GM19467 (cell line): ENCODE data around the gene NELFCD.

ENCODE experiments used
- ATAC-seq: cut with Tn5 transposase; IDR thresholded peaks from one replicate; pipeline ENCODE4 v1.9.1; 2021; ENCODE audit warnings: mild to moderate bottlenecking, moderate library complexity; ENCODE audit not compliant: unreplicated experiment

NELFCD gene

GRCh38 chr20:58993332-58994248 is 12.5 kb downstream of the NELFCD start:
- no peak for ATAC-seq

- ATAC-seq = no peak
These were observed 13.5 kb downstream of the NELFCD start for GRCh38 chr20:58994390-58995159.

GRCh38 chr20:58995461-58996225 is 14.6 kb downstream of the NELFCD start:
- ATAC-seq = no peak

GRCh38 chr20:58996226-58996611 is 15.2 kb downstream of the NELFCD start:
- no peak for ATAC-seq

- no peak for ATAC-seq
These were observed 16.2 kb downstream of the NELFCD start for GRCh38 chr20:58997141-58997770.

- ATAC-seq = no peak
These were observed 17.6 kb downstream of the NELFCD start for GRCh38 chr20:58998656-58999055.

- no peak for ATAC-seq
These were observed 19.3 kb downstream of the NELFCD start for GRCh38 chr20:59000326-59000725.

- no peak for ATAC-seq
These were observed 20.0 kb downstream of the NELFCD start for GRCh38 chr20:59001068-59001448.

GRCh38 chr20:59001449-59002171 is 20.6 kb downstream of the NELFCD start:
- no peak for ATAC-seq

GRCh38 chr20:59002388-59002787 is 21.3 kb downstream of the NELFCD start:
- no peak for ATAC-seq

- ATAC-seq = no peak
These were observed 21.9 kb downstream of the NELFCD start for GRCh38 chr20:59002874-59003399.

- no peak for ATAC-seq
These were observed 22.9 kb downstream of the NELFCD start for GRCh38 chr20:59003836-59004492.

GRCh38 chr20:59004493-59004762 is 23.4 kb downstream of the NELFCD start:
- ATAC-seq = no peak

GRCh38 chr20:59004763-59005522 is 23.9 kb downstream of the NELFCD start:
- ATAC-seq = peak; percentile 57

GRCh38 chr20:59005523-59006166 is 24.6 kb downstream of the NELFCD start:
- ATAC-seq = no peak

- no peak for ATAC-seq
These were observed 25.3 kb downstream of the NELFCD start for GRCh38 chr20:59006167-59006863.

- no peak for ATAC-seq
These were observed 26.0 kb downstream of the NELFCD start, which contains the start of gene CTSZ for GRCh38 chr20:59006864-59007664. CTSZ (minus strand) TSS chr20:59007254; CDS start chr20:59007128, 126 bp downstream.
